K562 treated with DMSO at 1 percent for 12 hours (cell line): ENCODE measurements around the gene DDX5. TPM values are rescaled to one million over a fixed set of nuclear protein-coding genes. Genes with fewer than 3 reads are reported as not detected.

Experiments
- total RNA-seq: library from RNA; unstranded; fragments of 300-600 nt; gene quantifications from 2 replicates; pipeline ENCODE4 v1.2.3, GENCODE V29; 2022; ENCODE audit not compliant: insufficient read depth

The DDX5 gene
- total RNA-seq, result 226 and 407 TPM in 2 replicates

DNA sequence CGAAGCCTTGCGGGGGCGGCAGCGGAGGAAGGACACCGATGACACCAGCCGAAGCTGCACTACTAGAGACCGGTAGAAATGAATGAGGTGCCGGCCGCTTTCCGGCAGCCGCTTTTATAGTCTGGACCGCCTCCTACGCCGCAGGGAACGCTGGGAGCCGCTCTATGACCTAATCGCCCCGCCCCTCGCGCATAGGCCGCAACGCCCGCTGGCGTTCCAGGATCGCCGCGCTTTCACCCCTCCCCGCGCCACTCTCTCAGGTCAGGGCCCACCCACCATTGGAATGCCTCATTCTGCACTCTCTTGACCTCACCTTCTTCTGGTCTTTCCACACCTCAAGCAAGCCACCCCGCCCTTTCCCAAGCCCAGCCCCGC lies at the start of gene DDX5:
DDX5 (minus strand) TSS at position 89 of the 375 bp plus-strand sequence. CDS start 170 bp downstream, outside the sequence.

DNA sequence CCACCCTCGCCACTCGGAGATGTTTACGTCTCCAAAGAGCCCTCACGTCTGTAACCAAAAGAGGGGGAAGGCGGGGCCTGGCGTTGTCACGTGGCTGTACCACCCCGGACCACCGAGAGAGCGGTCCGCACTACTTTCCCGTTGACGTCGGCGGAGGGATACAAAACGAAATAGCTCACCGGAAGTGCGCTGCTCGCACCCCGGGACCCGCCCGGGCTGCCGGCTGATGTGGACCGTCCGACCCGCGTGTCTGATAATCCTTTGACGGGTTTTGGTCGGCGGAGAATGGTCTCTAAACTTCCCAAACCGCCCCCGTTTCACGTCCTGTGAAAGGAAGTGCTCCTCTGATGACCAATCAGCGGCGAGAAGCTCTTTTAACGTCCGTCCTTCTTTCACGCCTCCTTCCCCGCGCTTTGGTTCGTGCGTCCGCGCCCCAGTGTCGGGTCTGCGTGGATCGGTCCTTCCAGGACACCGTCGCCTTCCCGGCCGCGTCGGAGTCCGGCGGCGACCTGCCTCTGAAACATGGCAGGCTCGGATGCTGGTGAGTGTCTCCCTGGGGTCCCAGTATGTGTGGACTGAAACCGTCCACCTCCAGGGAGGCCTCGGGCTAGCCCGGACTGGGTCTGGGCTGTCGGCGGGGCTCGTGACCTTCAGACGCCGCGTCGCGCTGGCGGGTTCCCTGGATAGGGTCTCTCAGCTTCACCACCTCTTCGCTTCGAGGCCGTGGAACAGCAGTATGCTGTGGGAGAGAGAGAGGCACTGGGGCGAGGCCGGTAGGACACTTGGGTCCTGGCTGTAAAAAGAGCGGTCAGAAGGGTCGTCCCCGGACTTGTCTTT lies 705 bp upstream of the DDX5 start, which contains the start of gene CEP95:
CEP95 (plus strand) TSS at position 402 of the 837 bp plus-strand sequence; CDS start at position 523, 121 bp downstream.

DNA sequence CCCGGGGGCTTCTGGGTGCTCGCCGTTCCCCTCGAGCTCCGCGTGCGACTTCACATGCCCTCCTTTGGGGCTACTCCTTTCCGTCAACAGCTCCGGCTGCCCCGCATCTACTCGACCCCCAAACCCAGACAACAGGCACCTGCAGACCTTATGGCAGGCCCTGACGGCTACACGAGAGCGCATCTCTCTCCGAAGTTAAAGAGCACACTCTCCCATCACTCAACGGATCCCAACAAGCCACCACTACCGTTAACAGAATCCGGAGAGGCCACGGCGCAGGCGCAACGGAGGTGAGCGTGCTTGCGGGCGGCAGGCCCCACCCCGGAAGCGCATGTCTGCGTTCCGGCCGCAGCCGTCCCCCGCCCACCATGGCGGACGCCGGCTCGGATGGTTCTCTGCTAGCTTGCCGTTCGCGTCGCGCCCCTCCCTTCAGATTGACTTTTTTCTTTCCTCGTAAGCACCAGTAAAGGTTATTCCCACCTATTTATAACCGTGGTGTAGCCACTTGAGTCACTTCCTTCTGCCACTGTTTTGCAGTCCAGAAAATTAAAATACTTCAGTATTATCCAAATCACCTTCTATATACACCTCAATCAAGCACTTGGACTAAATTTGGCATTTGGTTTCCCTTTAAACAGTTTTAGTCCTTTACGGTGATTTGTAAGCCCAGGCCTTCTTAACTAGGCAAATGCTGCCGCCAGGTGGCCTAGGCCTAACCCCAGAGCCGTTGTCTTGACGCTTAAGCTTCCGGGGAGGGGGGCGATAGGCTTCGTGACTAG lies 9.1 kb downstream of the DDX5 start, which contains the start of gene POLG2:
POLG2 (minus strand) TSS at position 269 of the 779 bp plus-strand sequence; CDS start at position 183, 86 bp downstream.

DNA sequence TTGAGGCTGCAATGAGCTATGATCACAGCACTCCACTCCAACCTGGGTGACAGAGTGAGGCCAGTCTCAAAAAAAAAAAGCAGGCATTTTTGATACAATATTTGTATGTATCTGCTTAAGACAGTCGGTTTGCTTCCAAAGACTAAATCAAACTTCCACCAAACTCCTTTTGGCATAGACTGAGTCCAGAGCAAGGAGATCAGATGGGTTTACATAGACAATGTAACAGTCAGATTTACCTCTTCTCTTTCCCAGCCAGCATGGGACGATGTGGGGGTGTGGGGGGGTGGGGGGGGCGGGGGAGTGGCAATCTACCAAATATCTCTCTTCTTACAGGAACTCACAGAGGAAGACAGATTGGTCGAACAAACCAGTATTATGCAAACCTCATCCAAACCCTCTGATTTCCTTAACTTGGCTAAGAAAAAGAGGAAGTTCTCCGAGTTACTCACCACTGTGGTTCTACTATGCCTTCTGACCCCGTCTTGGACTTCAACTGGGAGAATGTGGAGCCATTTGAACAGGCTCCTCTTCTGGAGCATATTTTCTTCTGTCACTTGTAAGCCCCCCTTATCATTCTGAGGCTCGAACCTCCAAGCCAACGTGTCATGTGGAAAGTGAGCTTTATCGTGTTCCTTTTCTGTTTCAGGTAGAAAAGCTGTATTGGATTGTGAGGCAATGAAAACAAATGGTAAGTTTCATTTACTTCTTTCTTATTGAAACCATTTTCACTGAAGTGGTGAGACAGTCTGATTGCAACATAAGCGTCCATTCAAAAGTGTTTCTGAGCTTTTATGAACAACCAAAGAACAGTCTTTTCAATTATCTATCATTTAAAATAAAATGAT lies 57.2 kb downstream of the DDX5 start, which contains the start of gene MILR1:
MILR1 (plus strand) TSS at position 451 of the 848 bp plus-strand sequence; CDS start at position 505, 54 bp downstream.

Other genes with a start within 250 kb of the DDX5 start
- gene TEX2, start 243.0 kb downstream of the DDX5 start, total RNA-seq, result 4.5 and 15.6 TPM in 2 replicates
- 3.1 and 3.5 TPM in 2 replicates for gene PECAM1, start 115.4 kb downstream of the DDX5 start, total RNA-seq
- gene MILR1, start 57.2 kb downstream of the DDX5 start, total RNA-seq, result 17.5 and 33.7 TPM in 2 replicates
- 14.6 and 19.5 TPM in 2 replicates for gene POLG2, start 9.2 kb downstream of the DDX5 start, total RNA-seq
- 12.2 and 26.4 TPM in 2 replicates for gene CEP95, start 688 bp upstream of the DDX5 start, total RNA-seq
- 4.9 and 11.2 TPM in 2 replicates for gene SMURF2, start 156.0 kb upstream of the DDX5 start, total RNA-seq